Measurements from ENCODE around the gene LRRC30. TPM values are rescaled to one million over a fixed set of nuclear protein-coding genes. Genes with fewer than 3 reads are reported as not detected.

The LRRC30 gene
- total and polyA plus RNA-seq, 2 donors (not counting 1 experiment from before 2014, with no cell fraction given): not detected

- no peaks in the 10 kb centered on the region for H3K9me3 Mint-ChIP-seq (ENCODE audit: insufficient read depth)
- ChIA-PET CTCF (no interaction called here), POLR2A (no interaction called here)
- ATAC-seq (ENCODE audit: low read depth) (no peak), DNase-seq (no peak)
- no peaks in the 10 kb centered on the region for H4K20me1 ChIP-seq (ENCODE audit: control insufficient read depth, insufficient read depth, low read length, poor library complexity, severe bottlenecking)
- H3K79me2 ChIP-seq (ENCODE audit: control insufficient read depth, insufficient read depth, low read length): no peaks in the 10 kb centered on the region
- intact Hi-C loops (cut with micrococcal nuclease): no loop called here
- 86% methylated on average over 6 of the region's 6 CpGs for WGBS (ENCODE audit: insufficient coverage)
- TF ChIP-seq CTCF (IDR thresholded peaks at IDR 0.05) (no peak), EZH2 (IDR thresholded peaks at IDR 0.05; ENCODE audit: borderline replicate concordance, insufficient read depth, low read depth, low read length, poor library complexity, severe bottlenecking) (no peak)
- H3K9me3 ChIP-seq (ENCODE audit: control extremely low read depth in 1 of 3, control insufficient read depth in 2 of 3, insufficient read depth in 1 of 3, low read length in 2 of 3): peaks cover 0 to 11% (median 0%) of the 10 kb centered on the region in 3 donors
- H3K4me1 ChIP-seq (ENCODE audit: control insufficient read depth in 2 of 2, insufficient read depth in 2 of 2, low read length in 2 of 2): no peaks in the 10 kb centered on the region
- H3K9ac ChIP-seq (ENCODE audit: low read length): no peak overlapping the region
- H3K4me1 Mint-ChIP-seq: no peaks in the 10 kb centered on the region
- no peak overlapping the region for H3K4me2 ChIP-seq (replicated peaks; ENCODE audit: low read depth, low read length, poor library complexity, severe bottlenecking)
- no peak overlapping the region for H3K4me3 ChIP-seq (ENCODE audit: control extremely low read depth in 1 of 5, extremely low read depth in 1 of 5, insufficient read depth in 1 of 5, low read depth in 2 of 5, low read length in 4 of 5)
- H3K36me3 ChIP-seq (replicated peaks in 1 of 2; ENCODE audit: control extremely low read depth in 1 of 2, control insufficient read depth in 1 of 2, extremely low read depth in 1 of 2, insufficient read depth in 2 of 2, low read length in 1 of 2): no peaks in the 10 kb centered on the region
- no peaks in the 10 kb centered on the region for H3K27me3 Mint-ChIP-seq
- no peak overlapping the region for H3K27ac ChIP-seq (ENCODE audit: low read length in 2 of 2)
- no peak overlapping the region for H3K4me3 Mint-ChIP-seq
- H3K27me3 ChIP-seq (replicated peaks in 1 of 4; ENCODE audit: control extremely low read depth in 1 of 4, control insufficient read depth in 3 of 4, insufficient read depth in 4 of 4, low read length in 3 of 4): no peaks in the 10 kb centered on the region
- no peak overlapping the region for H3K27ac Mint-ChIP-seq
- H2AFZ ChIP-seq (ENCODE audit: insufficient read depth, low read depth, low read length, poor library complexity, severe bottlenecking): no peak overlapping the region
Measured at GRCh38 chr18:7248877-7249276, 18.0 kb downstream of the LRRC30 start.

- Histone ChIP-seq H3K36me3 (replicated peaks in 1 of 2; ENCODE audit: control extremely low read depth in 1 of 2, control insufficient read depth in 1 of 2, extremely low read depth in 1 of 2, insufficient read depth in 2 of 2, low read length in 1 of 2) (no peaks in the 10 kb centered on the region), H2AFZ (ENCODE audit: insufficient read depth, low read depth, low read length, poor library complexity, severe bottlenecking) (no peak overlapping the region), H3K4me3 (ENCODE audit: control extremely low read depth in 1 of 5, extremely low read depth in 1 of 5, insufficient read depth in 1 of 5, low read depth in 2 of 5, low read length in 4 of 5) (no peak overlapping the region), H3K27me3 (replicated peaks in 1 of 4; ENCODE audit: control extremely low read depth in 1 of 4, control insufficient read depth in 3 of 4, insufficient read depth in 4 of 4, low read length in 3 of 4) (no peaks in the 10 kb centered on the region), H4K20me1 (ENCODE audit: control insufficient read depth, insufficient read depth, low read length, poor library complexity, severe bottlenecking) (no peaks in the 10 kb centered on the region), H3K4me1 (ENCODE audit: control insufficient read depth in 2 of 2, insufficient read depth in 2 of 2, low read length in 2 of 2) (no peaks in the 10 kb centered on the region), H3K4me2 (replicated peaks; ENCODE audit: low read depth, low read length, poor library complexity, severe bottlenecking) (no peak overlapping the region), H3K79me2 (ENCODE audit: control insufficient read depth, insufficient read depth, low read length) (no peaks in the 10 kb centered on the region), H3K9me3 (ENCODE audit: control extremely low read depth in 1 of 3, control insufficient read depth in 2 of 3, insufficient read depth in 1 of 3, low read length in 2 of 3) (peaks cover 0 to 7% (median 0%) of the 10 kb centered on the region in 3 donors), H3K9ac (ENCODE audit: low read length) (no peak overlapping the region), H3K27ac (ENCODE audit: low read length in 2 of 2) (no peak overlapping the region)
- Mint-ChIP-seq H3K27ac (no peak overlapping the region), H3K9me3 (ENCODE audit: insufficient read depth) (no peaks in the 10 kb centered on the region), H3K27me3 (no peaks in the 10 kb centered on the region), H3K4me3 (no peak overlapping the region), H3K4me1 (no peaks in the 10 kb centered on the region)
- ChIA-PET POLR2A (no interaction called here), CTCF (no interaction called here)
- intact Hi-C loops (cut with micrococcal nuclease): no loop called here
- TF ChIP-seq CTCF (IDR thresholded peaks at IDR 0.05) (no peak), EZH2 (IDR thresholded peaks at IDR 0.05; ENCODE audit: borderline replicate concordance, insufficient read depth, low read depth, low read length, poor library complexity, severe bottlenecking) (no peak)
- ATAC-seq (ENCODE audit: low read depth) (no peak), DNase-seq (no peak)
- 79% methylated on average over 2 of the region's 5 CpGs for WGBS (ENCODE audit: insufficient coverage)
Measured at GRCh38 chr18:7254163-7254562, 23.3 kb downstream of the LRRC30 start.

All from B cell (primary cell).